NCI-H128 (cell line): Measurements from ENCODE around the gene C11orf71.

Experiments
- DNase-seq: peaks from one replicate; lab custom pipeline; 2025; ENCODE audit not compliant: unreplicated experiment; lab: John Stamatoyannopoulos, UW

Gene C11orf71

DNA sequence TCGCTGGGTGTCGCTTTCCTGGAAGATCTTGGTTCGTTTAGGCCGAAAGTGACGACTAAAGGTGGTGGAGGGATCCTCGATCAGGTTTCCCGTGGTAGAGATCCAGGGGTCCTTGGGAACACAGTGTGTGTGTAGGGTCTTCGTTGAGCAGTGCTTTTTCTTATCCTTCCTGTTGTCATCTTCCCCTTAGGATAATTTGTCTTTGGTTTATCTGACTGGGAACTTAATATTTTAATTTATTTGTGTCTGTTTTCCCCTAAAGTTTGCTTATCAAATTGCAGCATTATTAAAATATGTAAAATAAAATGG is 558 bp upstream of the C11orf71 start:
- DNase-seq: no peak

DNA sequence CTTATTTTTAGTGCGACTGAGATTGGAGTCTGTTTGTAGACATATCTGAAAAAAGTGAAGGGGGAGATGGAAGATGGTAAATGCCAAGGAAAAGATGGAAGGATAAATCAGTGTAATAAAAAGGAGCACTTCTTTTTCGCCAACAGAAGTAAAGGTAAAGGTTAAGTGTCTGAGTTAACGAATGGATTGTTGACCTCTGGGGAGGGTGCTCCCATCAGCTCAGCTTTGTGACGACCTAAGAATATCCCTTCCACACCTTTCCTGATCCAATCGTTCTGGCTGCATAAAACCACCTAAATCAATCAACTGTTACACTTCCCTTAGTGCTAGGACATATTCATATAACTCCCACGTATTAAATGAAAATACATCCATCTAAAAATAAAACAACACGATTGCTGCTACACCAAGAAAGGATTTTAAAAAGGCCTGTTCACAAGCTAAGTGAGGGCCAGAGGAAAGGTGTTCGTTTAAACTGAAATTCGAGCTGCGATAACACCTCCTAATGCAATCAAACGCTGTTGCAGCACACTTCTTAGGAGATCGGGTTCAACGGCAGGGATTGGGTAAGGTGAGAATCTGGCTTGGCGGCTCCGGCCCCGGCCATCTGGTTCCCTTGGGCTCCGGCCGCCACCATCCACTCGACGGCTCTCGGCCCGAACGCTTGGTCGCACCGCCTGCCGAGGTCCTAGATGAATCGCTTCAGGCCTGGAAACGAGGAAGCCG is 658 bp downstream of the C11orf71 start:
- peak; percentile 42 for DNase-seq

DNA sequence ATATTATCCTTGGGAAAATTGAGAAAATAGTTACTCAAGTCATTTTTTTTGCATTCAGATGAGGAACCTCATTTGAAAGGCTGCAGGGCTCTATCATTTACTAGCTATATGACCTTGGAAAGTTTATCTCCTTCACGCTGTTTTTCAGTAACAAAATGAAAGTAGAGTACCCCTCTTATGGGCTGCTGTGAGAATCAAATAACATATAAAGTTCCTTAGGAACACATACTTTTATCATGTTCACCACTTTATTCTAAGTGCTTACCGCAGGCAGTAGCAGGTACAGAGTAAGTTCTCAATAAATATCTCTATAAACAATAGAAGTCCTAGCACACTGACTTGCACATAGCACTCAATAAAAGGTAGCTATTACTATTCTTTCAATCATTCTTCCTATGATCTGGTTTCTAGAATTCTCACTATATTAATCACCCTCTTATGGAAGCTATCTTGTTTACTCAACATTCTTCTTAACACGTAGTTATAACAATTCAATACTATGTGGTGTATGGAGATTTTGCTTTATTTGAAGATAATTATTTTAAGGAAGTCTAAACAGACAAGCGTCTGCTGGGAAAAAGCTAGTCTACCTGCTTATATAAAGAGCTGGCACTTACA is 1.9 kb downstream of the C11orf71 start:
- no peak for DNase-seq

DNA sequence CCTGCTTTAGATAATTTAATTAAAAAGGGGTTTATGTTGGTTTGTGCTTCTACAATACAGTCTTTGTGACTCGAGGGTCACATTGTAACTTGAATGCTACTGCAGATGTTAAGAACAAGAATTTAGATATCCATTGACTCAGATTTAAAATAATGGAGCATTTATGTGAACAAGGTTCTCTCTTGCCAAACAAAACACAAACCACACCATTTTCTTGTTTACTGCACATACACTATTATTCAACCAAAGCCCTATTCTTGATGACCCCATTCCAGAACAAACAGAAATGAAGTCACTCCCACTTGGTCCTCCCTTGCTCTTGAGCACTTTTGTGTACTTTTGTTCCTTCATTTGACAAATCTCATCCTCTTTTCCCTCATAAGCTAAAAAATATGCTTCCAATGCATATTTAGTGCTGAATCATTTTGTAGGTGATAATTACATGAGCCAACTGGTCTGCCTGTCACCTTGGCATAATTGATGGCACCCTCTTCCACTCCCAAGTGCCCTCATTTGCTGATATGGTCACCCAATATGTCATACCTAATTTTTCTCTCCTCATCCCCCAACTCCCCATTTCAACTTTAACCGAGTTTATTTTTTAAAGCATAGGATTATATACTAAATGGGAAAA is 2.8 kb downstream of the C11orf71 start:
- no peak for DNase-seq

DNA sequence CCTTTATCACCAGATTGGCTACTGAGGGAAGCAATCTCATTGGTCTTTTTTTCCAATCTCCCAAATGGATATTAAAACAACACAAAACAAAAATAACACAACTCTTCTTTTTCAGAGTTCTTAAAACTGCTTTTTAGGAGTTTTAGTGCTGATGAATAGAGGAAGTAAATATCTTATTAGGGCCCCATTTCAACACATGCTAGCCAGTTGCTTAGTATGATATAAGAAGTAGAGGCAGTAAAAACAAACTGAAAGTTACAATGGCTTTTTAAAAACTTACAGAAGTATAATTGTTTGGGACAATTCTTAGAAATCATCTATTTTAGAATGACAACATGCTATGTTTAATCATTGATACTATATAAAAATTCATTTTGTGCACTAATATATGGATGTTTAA is 3.4 kb downstream of the C11orf71 start:
- DNase-seq: no peak

DNA sequence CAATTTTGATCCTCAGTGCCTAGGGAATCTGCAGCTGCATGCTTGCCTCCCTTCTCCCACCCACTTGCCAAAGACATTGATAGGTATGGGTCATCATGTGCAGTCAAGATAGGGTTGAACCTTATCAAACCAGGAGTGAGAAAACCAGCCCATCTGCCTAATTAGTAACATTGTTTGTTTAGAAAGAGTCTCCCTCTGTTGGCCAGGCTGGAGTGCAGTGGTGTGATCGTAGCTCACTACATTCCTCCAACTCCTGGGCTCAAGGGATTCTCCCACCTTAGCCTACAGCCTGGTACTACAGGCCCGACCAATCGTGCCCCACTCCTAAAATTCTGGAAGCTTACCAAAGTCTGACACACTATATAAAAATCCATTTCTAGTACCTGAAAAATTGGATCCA is 4.6 kb downstream of the C11orf71 start:
- no peak for DNase-seq

DNA sequence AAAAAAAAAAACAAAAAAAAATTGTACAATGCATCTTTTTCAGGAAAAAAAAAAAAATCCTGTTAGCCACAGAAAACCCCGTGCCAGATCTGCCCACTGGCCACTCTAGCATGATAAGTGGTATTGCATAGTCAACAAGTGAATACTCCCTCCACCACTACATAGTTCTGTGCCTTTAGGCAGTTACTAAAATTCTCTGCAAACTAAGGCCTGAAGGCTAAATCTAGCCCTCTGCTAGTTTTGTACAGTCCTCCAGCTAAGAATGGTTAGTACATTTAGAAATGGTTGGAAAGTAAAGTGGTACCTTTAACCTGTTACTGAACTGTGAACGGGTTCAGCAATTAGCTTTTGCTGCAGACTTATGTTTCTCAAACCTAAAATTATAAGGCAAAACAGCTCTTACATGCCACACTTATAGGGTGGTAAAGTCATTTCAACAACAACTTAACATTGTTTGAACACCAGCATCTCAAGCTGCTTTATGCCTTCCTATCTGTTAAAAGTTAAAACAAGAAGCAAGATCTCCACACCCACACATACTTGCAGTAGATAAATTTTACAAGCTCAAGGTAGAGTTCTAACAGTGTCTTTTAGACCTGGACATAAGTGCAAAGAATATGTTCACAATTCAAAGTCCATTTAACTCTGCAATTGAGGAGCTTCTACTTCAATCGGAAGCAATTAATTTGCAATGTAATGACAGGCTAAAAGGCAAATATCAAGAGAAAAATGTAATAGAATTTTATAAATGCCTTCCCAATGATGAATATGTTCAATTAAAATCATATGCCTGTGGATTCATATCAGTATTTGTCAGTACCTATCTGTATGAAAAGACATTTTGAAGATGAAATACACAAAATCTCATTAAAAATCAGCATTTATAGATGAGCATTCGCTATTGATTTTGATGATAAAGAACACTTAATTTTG is 7.3 kb downstream of the C11orf71 start:
- DNase-seq: no peak

DNA sequence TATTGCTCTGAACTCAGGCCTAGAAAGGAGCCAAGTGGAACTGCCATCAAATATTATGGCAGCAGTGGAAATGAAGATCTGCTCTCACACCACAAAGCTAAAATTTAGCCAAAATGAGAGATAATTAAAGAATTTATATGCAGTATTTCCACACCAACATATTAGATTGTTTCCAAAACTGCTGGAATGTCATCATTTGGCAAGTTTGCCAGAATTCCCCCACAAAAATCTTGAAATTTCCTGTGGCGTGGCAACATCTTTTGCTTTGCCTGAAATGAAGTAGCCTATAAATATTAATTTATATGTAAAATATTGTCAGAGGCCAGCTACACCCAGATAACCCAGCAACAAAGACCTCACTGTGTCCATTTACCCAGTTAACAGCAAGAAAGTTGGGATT is 13.8 kb downstream of the C11orf71 start:
- DNase-seq: no peak

DNA sequence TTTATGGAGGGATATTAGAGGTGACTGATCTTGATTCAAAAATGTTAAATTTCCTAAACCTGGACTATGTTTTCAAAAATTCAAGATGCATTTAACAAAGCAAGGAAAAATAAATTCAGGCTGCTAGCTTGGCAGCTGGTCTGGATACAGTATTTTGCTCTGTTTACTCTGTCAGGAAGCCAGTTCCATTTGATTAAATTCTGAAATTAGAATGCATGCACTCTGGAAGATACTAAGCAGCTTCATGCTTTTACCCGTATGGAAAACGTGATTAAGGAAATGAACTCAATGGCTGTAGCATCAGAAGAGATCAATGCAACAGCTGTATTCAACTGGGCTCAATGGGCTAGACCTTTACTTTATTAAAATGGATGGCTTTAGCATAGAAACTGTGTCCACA is 14.2 kb downstream of the C11orf71 start:
- DNase-seq: no peak

DNA sequence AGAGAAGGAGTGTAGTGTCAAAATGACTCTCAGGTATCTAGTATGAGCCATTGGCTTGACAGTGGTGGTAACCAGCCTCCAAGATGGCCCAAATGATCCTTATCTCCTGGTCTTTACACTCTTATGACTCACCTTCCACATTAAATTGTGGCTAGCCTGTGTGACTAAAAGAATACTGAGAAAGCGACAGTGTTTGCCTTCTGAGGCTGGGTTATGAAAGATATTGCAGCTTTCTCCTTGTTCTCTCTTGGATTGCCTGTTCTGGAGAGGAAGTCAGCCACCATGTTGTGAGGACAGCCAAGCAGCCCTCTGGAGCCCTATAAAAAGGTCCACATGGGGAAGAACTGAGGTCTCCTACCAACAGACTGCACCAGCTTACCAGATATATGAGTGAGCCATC is 15.8 kb downstream of the C11orf71 start:
- no peak for DNase-seq

DNA sequence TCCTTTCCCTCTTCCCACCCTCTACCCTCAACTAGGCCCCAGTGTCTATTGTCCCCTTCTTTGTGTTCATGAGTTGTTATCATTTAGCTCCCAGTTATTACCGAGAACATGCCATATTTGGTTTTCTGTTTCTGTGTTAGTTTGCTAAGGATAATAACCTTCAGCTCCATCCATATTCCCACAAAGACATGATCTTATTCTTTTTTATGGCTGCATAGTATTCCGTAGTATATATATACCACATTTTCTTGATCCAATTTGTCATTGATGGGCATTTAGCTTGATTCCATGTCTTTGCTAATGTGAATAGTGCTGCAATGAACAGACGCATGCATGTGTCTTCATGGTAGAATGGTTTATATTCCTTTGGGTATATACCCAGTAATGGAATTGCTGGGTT is 17.8 kb downstream of the C11orf71 start:
- no peak for DNase-seq

DNA sequence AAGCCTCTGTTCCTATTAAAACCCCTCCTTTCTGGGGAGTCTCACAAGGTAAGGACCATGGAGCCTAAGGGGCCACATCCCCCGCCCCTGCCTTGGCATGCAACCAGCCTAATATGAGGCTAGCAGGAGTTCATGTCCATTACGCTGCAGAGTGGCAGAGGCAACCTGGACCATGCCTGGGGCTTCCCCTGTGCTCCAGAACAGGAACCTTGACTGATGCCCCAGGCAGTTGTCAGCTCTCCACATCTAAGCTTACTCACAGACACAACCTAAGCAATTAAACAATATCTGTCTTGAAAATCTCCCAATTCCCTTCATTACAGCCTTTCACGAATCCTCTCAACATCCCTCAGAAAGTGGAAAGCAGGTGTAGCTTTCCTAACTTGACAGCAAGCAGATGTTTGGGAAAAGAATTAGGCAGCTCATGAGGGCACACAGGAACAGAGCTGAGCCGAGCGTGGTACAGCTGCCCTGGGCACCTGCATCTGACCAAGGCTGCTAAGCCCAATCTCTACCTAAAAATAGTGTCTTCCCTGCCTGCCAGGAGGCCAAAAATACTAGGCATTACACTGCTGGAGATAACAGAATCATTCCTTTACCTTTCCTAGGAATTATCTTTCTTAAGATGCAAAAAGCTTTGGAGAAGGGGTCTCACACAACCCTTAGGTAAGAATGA is 20.8 kb downstream of the C11orf71 start:
- DNase-seq: no peak

DNA sequence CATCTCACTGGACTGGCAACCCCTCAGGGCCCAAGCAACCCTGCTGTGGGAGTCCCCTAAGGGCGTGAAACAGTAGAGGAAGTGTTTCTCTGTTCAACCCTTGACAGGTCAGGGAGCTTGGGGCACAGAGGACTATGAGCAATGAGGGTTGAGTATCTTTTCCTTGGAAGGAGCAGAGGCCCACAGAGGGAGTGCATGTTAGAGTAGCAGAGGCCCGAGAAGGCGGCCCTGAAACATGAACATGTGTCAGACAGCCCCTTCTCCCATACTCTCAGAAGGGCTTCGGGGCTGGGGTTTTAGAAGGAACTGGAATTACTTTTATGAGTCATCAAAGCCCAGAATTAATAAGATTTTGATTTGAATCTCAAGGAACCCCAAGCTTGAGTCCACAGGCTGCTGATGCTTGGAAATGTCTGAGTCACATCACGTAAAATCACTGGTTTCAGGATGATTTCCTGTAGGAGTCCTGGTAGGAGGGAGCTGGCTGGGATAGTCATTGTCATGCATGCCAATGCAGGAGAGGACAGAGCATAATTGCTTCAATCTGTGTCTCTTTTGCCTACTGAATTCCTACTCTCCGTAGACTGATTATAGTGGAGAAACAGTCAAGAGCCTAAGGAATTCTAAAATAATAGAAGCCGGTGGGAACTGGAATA is 22.6 kb downstream of the C11orf71 start:
- no peak for DNase-seq

DNA sequence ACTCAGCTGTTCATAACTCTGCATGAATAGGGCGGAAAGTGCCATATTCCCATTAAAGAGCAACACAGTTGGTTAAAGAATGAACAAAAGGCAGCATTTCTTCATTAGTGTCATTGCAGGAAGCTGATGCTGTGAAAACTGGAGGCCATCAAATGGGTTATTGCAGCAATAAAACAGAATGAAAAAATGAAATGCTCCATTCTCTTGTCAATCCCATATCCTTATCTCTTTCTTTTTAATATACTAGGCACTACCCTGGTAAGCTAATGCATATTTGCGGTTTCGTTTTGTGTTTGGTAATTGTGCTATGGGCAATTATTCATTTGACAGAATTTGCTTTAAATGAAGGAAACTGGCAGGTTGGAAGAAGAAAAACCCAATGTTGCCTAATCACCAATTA is 25.3 kb downstream of the C11orf71 start:
- DNase-seq: no peak

DNA sequence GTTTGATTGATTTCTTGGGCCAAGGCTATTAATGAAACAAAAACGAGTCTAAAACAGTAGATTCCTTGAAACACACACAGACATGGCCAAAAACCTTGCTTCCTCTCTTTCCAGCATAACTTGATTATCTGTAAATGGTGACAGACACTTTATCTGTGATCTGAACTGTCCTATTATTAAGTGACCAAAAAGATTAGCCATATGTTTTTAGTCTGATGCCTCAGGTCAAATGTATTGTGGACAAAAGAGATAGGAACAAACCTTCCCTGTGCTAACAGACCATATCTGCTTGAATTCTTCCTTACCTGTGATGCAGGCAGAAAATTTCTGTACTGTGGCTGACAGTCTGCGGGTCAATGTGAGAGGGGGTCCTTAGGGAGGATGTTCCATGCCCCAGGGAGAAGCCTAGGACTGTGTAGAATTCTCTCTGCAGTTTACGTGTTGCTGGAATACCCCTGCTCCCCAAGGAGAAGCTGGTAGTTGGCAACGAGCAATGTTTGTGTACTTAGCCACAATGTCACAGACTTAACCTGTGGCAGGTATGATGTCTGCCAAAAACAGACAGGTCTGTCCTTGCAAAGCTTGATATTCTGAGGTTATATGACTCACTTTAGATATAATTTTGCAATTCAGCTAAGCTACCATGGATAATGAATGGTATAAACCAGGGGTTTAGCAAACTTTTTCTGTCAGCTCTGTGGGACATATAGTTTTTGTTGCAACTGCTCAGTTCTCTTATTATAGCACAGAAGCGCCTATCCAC is 31.2 kb downstream of the C11orf71 start:
- DNase-seq: no peak

DNA sequence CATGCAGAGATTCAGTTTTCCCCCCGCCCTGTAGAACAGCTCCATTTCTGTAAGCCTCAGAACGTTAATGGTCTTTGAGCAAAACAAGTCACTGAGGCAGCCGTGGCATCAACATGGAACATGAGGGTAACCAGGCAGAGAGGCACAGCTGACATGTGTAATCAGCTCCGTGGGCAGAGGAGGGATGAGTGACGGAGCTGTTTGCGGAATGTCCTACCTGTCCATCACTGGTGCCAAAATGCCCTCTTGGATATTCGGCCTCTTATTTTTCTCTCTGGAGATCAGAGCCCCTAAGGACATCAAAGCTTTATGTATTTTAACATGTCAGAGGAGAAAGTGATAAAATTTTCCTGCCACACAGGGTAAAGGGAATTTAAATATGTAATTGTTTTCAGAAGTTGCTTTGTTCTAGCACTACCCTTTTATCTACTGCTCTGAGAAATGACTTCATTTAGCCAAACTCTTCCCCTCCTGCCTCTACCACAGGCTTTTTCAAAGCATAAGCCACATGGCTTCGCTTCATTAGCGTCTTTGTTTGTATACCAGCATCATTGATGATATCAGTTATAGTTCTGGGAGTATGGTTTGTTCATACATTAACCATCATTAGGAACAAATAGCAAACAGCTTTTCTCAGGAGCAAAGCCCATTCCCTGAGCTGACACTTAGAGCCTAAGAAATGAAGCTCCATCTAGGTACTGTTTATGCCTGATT is 32.9 kb downstream of the C11orf71 start:
- DNase-seq: no peak

DNA sequence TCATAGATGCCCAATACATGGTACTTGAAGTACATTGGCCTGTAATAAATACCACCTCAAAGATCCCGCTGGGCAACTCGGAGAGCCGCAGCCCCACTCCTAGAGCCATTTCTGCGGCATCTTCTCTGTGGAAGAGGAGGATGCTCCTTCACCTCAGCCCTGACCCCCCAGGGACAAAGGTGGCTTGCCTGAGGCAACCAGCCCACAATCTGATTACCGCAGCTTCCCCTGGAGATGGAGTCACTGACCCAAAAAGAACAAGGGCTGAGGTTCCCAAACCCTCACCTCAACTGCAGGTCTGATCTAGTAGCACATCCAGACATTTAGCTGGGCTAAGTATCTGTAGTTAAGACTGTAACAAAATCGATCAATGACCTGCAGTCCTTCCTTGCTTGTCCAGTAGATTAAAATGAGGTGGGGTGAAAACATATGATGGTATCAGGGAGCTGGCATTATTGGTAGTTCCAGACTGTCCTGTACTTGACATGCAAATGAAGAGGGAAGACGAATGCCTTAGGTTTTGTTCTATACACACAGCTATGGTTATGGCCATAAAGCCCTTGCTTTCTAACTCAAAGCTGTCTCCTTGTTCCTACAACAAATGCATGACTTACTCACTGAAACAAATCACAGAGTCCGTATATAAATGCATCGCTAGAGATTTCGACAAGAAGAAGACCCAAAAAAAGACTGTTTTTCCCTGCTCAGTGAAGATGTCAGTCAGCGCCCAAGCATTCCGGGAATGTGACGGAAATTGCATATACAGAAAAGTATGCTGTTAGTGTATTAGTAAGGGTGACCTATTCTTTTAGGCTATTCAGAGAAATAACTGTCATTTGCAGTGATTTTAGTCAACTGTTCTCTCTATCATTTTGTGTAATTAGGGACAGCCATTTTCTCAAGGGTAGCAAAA is 33.7 kb downstream of the C11orf71 start:
- no peak for DNase-seq

DNA sequence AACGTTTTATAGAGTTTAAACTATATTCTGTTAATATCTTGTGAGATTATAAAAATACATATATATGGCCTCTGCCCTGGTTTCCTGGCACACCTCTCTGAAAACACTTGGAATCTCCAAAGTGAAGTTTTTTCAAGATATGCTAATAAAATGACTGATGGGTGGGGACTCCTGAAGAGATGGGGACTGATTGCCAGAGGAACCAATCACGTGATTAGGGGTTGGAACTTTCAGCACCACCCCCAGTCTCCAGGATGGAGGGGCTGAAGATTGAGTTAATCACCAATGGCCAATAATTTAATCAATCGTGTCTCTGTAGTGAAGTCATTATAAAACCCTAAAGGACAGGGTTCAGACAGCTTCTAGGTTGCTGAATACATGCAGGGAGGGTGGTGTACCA is 37.4 kb downstream of the C11orf71 start:
- DNase-seq: no peak
